Left ventricle myocardium inferior (tissue), 1 donor: Measurements from ENCODE around the gene KDM2B. TPM values are rescaled to one million over a fixed set of nuclear protein-coding genes. Genes with fewer than 3 reads are reported as not detected.

Source experiments
- DNase-seq: peaks from one replicate; pipeline ENCODE4 v3.0.0-alpha.2; 2020
- H3K27ac ChIP-seq: fragments of 200-600 bp; replicated peaks from 2 replicates; pipeline ENCODE4 v1.8.0; 2021
- H3K27me3 ChIP-seq: fragments of 200-600 bp; 2 replicates; pipeline ENCODE4 v1.8.0; 2021; ENCODE audit warnings: low read depth
- H3K36me3 ChIP-seq: fragments of 200-600 bp; 2 replicates; pipeline ENCODE4 v1.8.0; 2021
- H3K4me1 ChIP-seq: fragments of 200-600 bp; 2 replicates; pipeline ENCODE4 v1.8.0; 2021
- H3K4me3 ChIP-seq: fragments of 200-600 bp; 2 replicates; pipeline ENCODE4 v1.8.0; 2021; ENCODE audit warnings: mild to moderate bottlenecking, moderate library complexity
- H3K9me3 ChIP-seq: fragments of 200-600 bp; replicated peaks from 2 replicates; pipeline ENCODE4 v1.8.0; 2021
- CTCF ChIP-seq: fragments of 200-600 bp; IDR thresholded peaks from 2 replicates; pipeline ENCODE4 v1.8.0; 2021; ENCODE audit warnings: antibody characterized with exemption, mild to moderate bottlenecking, borderline replicate concordance
- intact Hi-C: fragments of 100-400 bp; cut with micrococcal nuclease; formaldehyde crosslinking; loops from one replicate; pipeline ENCODE4 v1.11.0; 2022
- total RNA-seq: library from RNA; stranded (reverse); fragmentation: NEBNext Ultra II Directional; extraction: Animal tissue kit (Norgen Biotek cat#: 25700); gene quantifications from one replicate; pipeline ENCODE4 v1.2.1, GENCODE V29; 2021
- donor health status: DM: no; HTN: yes; CAD: no; lungs with severe emphysema.

Gene KDM2B
- total RNA-seq, 1 donor from 2014 or later, result 13.0 TPM

GRCh38 chr12:121522971-121523370, 57.9 kb downstream of the KDM2B start:
- H3K9me3 ChIP-seq, result no peaks in the 10 kb centered on the region

GRCh38 chr12:121520586-121521086, 60.2 kb downstream of the KDM2B start:
- no peak for DNase-seq

More at GRCh38 chr12:121522971-121523370, 57.9 kb downstream of the KDM2B start:
- Histone ChIP-seq H3K4me1 (peaks cover 14% of the 10 kb centered on the region), H3K4me3 (no peak overlapping the region), H3K27ac (no peak overlapping the region), H3K27me3 (no peaks in the 10 kb centered on the region), H3K36me3 (peaks cover 15% of the 10 kb centered on the region)
- TF ChIP-seq CTCF, result no peak
- DNase-seq, result no peak
- intact Hi-C loops, result no loop called here

GRCh38 chr12:121520119-121520518, 60.7 kb downstream of the KDM2B start:
- Histone ChIP-seq H3K27ac (peak overlapping the region; percentile 36), H3K27me3 (no peaks in the 10 kb centered on the region), H3K4me1 (peaks cover 14% of the 10 kb centered on the region), H3K36me3 (peaks cover 9% of the 10 kb centered on the region), H3K4me3 (no peak overlapping the region), H3K9me3 (no peaks in the 10 kb centered on the region)
- intact Hi-C loops, result no loop called here
- DNase-seq, result no peak
- no peak for TF ChIP-seq CTCF

More at GRCh38 chr12:121520586-121521086, 60.2 kb downstream of the KDM2B start:
- peaks cover 14% of the 10 kb centered on the region for H3K4me1 ChIP-seq
- TF ChIP-seq CTCF, result no peak
- no peaks in the 10 kb centered on the region for H3K9me3 ChIP-seq
- peak overlapping the region; percentile 35 for H3K4me3 ChIP-seq
- peaks cover 9% of the 10 kb centered on the region for H3K36me3 ChIP-seq
- peak overlapping the region; percentile 36 for H3K27ac ChIP-seq
- H3K27me3 ChIP-seq, result no peaks in the 10 kb centered on the region
- intact Hi-C loops, result no loop called here

- H3K27ac ChIP-seq, result no peak overlapping the region
- H3K4me1 ChIP-seq, result peaks cover 14% of the 10 kb centered on the region
- H3K9me3 ChIP-seq, result no peaks in the 10 kb centered on the region
- no peak for TF ChIP-seq CTCF
- H3K36me3 ChIP-seq, result peaks cover 9% of the 10 kb centered on the region
- intact Hi-C loops, result no loop called here
- DNase-seq, result no peak
- H3K4me3 ChIP-seq, result no peak overlapping the region
- H3K27me3 ChIP-seq, result no peaks in the 10 kb centered on the region
These were observed 61.6 kb downstream of the KDM2B start for GRCh38 chr12:121519227-121519626.

GRCh38 chr12:121518656-121519055, 62.2 kb downstream of the KDM2B start:
- Histone ChIP-seq H3K4me3 (no peak overlapping the region), H3K9me3 (no peaks in the 10 kb centered on the region), H3K4me1 (peaks cover 14% of the 10 kb centered on the region), H3K36me3 (peaks cover 9% of the 10 kb centered on the region), H3K27me3 (no peaks in the 10 kb centered on the region), H3K27ac (no peak overlapping the region)
- no peak for DNase-seq
- intact Hi-C loops, result no loop called here
- no peak for TF ChIP-seq CTCF
